WTC11 (cell line): Measurements from ENCODE around the gene RPLP1. TPM values are rescaled to one million over a fixed set of nuclear protein-coding genes. Genes with fewer than 3 reads are reported as not detected.

ENCODE experiments used
- ERG ChIP-seq: fragments of 250-450 bp; sonication (Bioruptor Pico); IDR thresholded peaks from 2 replicates; pipeline ENCODE4 v1.8.0; 2021; ENCODE audit warnings: mild to moderate bottlenecking
- ETV6 ChIP-seq: sonication (generic); formaldehyde crosslinking; IDR thresholded peaks from 2 replicates; pipeline ENCODE4 v1.8.1; 2022; ENCODE audit warnings: mild to moderate bottlenecking, missing genetic modification reagents
- FOXK1 ChIP-seq: sonication (generic); formaldehyde crosslinking; IDR thresholded peaks from 2 replicates; pipeline ENCODE4 v1.8.0; 2022; ENCODE audit warnings: mild to moderate bottlenecking, moderate library complexity, missing genetic modification reagents
- FOXP4 ChIP-seq: sonication (generic); formaldehyde crosslinking; IDR thresholded peaks from 2 replicates; pipeline ENCODE4 v1.8.0; 2022; ENCODE audit warnings: mild to moderate bottlenecking, missing genetic modification reagents
- GRHL2 ChIP-seq: fragments of 250-450 bp; sonication (Bioruptor Pico); IDR thresholded peaks from 2 replicates; pipeline ENCODE4 v1.8.0; 2022; ENCODE audit warnings: mild to moderate bottlenecking, moderate library complexity; ENCODE audit not compliant: insufficient replicate concordance, severe bottlenecking
- GTF2I ChIP-seq: fragments of 250-450 bp; sonication (Bioruptor Pico); conservative IDR thresholded peaks from 2 replicates; pipeline ENCODE4 v1.4.0; 2021; ENCODE audit warnings: mild to moderate bottlenecking
- HMGA2 ChIP-seq: fragments of 250-450 bp; sonication (Bioruptor Pico); IDR thresholded peaks from 2 replicates; pipeline ENCODE4 v1.4.0; 2021; ENCODE audit warnings: mild to moderate bottlenecking, moderate library complexity
- IRF1 ChIP-seq: sonication (generic); formaldehyde crosslinking; IDR thresholded peaks from 2 replicates; pipeline ENCODE4 v1.8.0; 2023; ENCODE audit warnings: missing genetic modification reagents
- IRF2 ChIP-seq: sonication (generic); formaldehyde crosslinking; IDR thresholded peaks from 2 replicates; pipeline ENCODE4 v1.8.0; 2022; ENCODE audit warnings: low read depth, missing genetic modification reagents, borderline replicate concordance
- JUN ChIP-seq: sonication (generic); formaldehyde crosslinking; IDR thresholded peaks from 2 replicates; pipeline ENCODE4 v1.8.0; 2023; ENCODE audit warnings: mild to moderate bottlenecking, missing genetic modification reagents
- MLX ChIP-seq: sonication (generic); formaldehyde crosslinking; IDR thresholded peaks from 2 replicates; pipeline ENCODE4 v1.8.1; 2023; ENCODE audit warnings: mild to moderate bottlenecking, missing genetic modification reagents, moderate library complexity
- OVOL2 ChIP-seq: fragments of 250-450 bp; sonication (Bioruptor Pico); IDR thresholded peaks from 2 replicates; pipeline ENCODE4 v1.9.0; 2021; ENCODE audit warnings: mild to moderate bottlenecking, borderline replicate concordance
- RELA ChIP-seq: sonication (generic); formaldehyde crosslinking; IDR thresholded peaks from 2 replicates; pipeline ENCODE4 v1.8.1; 2022; ENCODE audit warnings: missing genetic modification reagents, mild to moderate bottlenecking, borderline replicate concordance
- SOX15 ChIP-seq: fragments of 250-450 bp; sonication (Bioruptor Pico); IDR thresholded peaks from 2 replicates; pipeline ENCODE4 v1.9.0; 2021; ENCODE audit warnings: mild to moderate bottlenecking
- SP1 ChIP-seq: sonication (generic); formaldehyde crosslinking; conservative IDR thresholded peaks from 2 replicates; pipeline ENCODE4 v1.8.1; 2022; ENCODE audit warnings: missing genetic modification reagents
- TCF7 ChIP-seq: sonication (generic); formaldehyde crosslinking; IDR thresholded peaks from 2 replicates; pipeline ENCODE4 v1.8.0; 2022; ENCODE audit warnings: mild to moderate bottlenecking, low read depth, missing genetic modification reagents, moderate library complexity
- TEAD4 ChIP-seq: sonication (generic); formaldehyde crosslinking; IDR thresholded peaks from 2 replicates; pipeline ENCODE4 v1.8.0; 2022; ENCODE audit warnings: mild to moderate bottlenecking, missing genetic modification reagents
- USF1 ChIP-seq: sonication (generic); formaldehyde crosslinking; IDR thresholded peaks from 2 replicates; pipeline ENCODE4 v1.8.0; 2022; ENCODE audit warnings: mild to moderate bottlenecking, missing genetic modification reagents
- ZBTB21 ChIP-seq: sonication (generic); formaldehyde crosslinking; IDR thresholded peaks from 2 replicates; pipeline ENCODE4 v1.8.1; 2023; ENCODE audit warnings: mild to moderate bottlenecking, missing genetic modification reagents, borderline replicate concordance
- ZBTB43 ChIP-seq: sonication (generic); formaldehyde crosslinking; IDR thresholded peaks from 2 replicates; pipeline ENCODE4 v1.8.1; 2023; ENCODE audit warnings: mild to moderate bottlenecking, missing genetic modification reagents
- ZNF263 ChIP-seq: sonication (generic); formaldehyde crosslinking; IDR thresholded peaks from 2 replicates; pipeline ENCODE4 v1.8.1; 2022; ENCODE audit warnings: low read depth, mild to moderate bottlenecking, moderate library complexity, missing genetic modification reagents
- ZNF281 ChIP-seq: sonication (generic); formaldehyde crosslinking; IDR thresholded peaks from 2 replicates; pipeline ENCODE4 v1.8.0; 2023; ENCODE audit warnings: mild to moderate bottlenecking, missing genetic modification reagents
- ZNF423 ChIP-seq: fragments of 250-450 bp; sonication (Bioruptor Pico); IDR thresholded peaks from 2 replicates; pipeline ENCODE4 v2.1.2; 2022; ENCODE audit warnings: mild to moderate bottlenecking, moderate library complexity
- ZNF532 ChIP-seq: fragments of 250-450 bp; sonication (Bioruptor Pico); IDR thresholded peaks from 2 replicates; pipeline ENCODE4 v1.9.0; 2021; ENCODE audit warnings: mild to moderate bottlenecking, borderline replicate concordance
- total RNA-seq: library from RNA; stranded (reverse); gene quantifications from 3 replicates; pipeline ENCODE4 v1.2.3, GENCODE V29; 2021

RPLP1 gene
- total RNA-seq, 1 experiment from 2014 or later = 2,441 TPM

- TF ChIP-seq ZNF532 (CRISPR knock-in tag) (no peak), RELA (CRISPR knock-in tag) (peak; percentile 88; the same call in 1 of the 2 replicates), SOX15 (CRISPR knock-in tag) (no peak), GTF2I (no peak), ZNF263 (CRISPR knock-in tag) (no peak), IRF1 (CRISPR knock-in tag) (peak; percentile 61), JUN (CRISPR knock-in tag) (no peak), ZNF423 (no peak), ZBTB43 (CRISPR knock-in tag) (peak; percentile 88; the same call in 1 of the 2 replicates), USF1 (peak; percentile 68; the same call in 1 of the 2 replicates), FOXK1 (CRISPR knock-in tag) (peak; percentile 91), ZNF281 (CRISPR knock-in tag) (peak; percentile 86), TCF7 (CRISPR knock-in tag) (peak; percentile 65; the same call in 1 of the 2 replicates), HMGA2 (no peak), ERG (CRISPR knock-in tag) (no peak), MLX (no peak; the same call in 1 of the 2 replicates), SP1 (peak; percentile 66), OVOL2 (CRISPR knock-in tag) (no peak), GRHL2 (CRISPR knock-in tag) (no peak), ETV6 (CRISPR knock-in tag) (peak; percentile 95), FOXP4 (peak; percentile 92), IRF2 (CRISPR knock-in tag) (no peak), ZBTB21 (CRISPR knock-in tag) (peak; percentile 91), TEAD4 (CRISPR knock-in tag) (peak; percentile 10; the same call in 1 of the 2 replicates)
Observed at GRCh38 chr15:69413822-69414700, 38.6 kb upstream of the RPLP1 start, which contains the start of gene KIF23 (continued).
